ENCODE data around the gene PRKN.

Gene PRKN

GRCh38 chr6:161954077-161954476, 773.5 kb downstream of the PRKN start:
- ATAC-seq = no peak
- no peak for TF ChIP-seq CREB5 (CRISPR knock-in tag; IDR thresholded peaks at IDR 0.05; ENCODE audit: low read depth)
- TF ChIP-seq ZFP3 (CRISPR knock-in tag; IDR thresholded peaks at IDR 0.05) = no peak
- TF ChIP-seq PATZ1 (CRISPR knock-in tag; IDR thresholded peaks at IDR 0.05; ENCODE audit: borderline replicate concordance) = no peak
- no peak for TF ChIP-seq TSHZ2 (CRISPR knock-in tag; IDR thresholded peaks at IDR 0.05)
- TF ChIP-seq, protein P1, sequence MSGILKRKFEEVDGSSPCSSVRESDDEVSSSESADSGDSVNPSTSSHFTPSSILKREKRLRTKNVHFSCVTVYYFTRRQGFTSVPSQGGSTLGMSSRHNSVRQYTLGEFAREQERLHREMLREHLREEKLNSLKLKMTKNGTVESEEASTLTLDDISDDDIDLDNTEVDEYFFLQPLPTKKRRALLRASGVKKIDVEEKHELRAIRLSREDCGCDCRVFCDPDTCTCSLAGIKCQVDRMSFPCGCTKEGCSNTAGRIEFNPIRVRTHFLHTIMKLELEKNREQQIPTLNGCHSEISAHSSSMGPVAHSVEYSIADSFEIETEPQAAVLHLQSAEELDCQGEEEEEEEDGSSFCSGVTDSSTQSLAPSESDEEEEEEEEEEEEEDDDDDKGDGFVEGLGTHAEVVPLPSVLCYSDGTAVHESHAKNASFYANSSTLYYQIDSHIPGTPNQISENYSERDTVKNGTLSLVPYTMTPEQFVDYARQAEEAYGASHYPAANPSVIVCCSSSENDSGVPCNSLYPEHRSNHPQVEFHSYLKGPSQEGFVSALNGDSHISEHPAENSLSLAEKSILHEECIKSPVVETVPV (CRISPR knock-in tag; IDR thresholded peaks at IDR 0.05) = no peak
- no peak for TF ChIP-seq ESRRG (CRISPR knock-in tag; IDR thresholded peaks at IDR 0.05)
- TF ChIP-seq ZNF70 (CRISPR knock-in tag; IDR thresholded peaks at IDR 0.05) = no peak
- TF ChIP-seq POU6F1 (CRISPR knock-in tag; IDR thresholded peaks at IDR 0.05; ENCODE audit: borderline replicate concordance, low read depth) = no peak
- no peak for TF ChIP-seq SNAI2 (CRISPR knock-in tag; IDR thresholded peaks at IDR 0.05)
- no peak for TF ChIP-seq RARB (CRISPR knock-in tag; IDR thresholded peaks at IDR 0.05)
- TF ChIP-seq TOX (CRISPR knock-in tag; IDR thresholded peaks at IDR 0.05; ENCODE audit: borderline replicate concordance) = no peak
- TF ChIP-seq ZC3H10 (CRISPR knock-in tag; IDR thresholded peaks at IDR 0.05) = no peak
- no peak for TF ChIP-seq CSDC2 (CRISPR knock-in tag; IDR thresholded peaks at IDR 0.05)
- no peak for TF ChIP-seq TCF4 (CRISPR knock-in tag; IDR thresholded peaks at IDR 0.05; ENCODE audit: borderline replicate concordance)
- no peak for TF ChIP-seq OSR1 (CRISPR knock-in tag; IDR thresholded peaks at IDR 0.05)
- TF ChIP-seq BACH2 (CRISPR knock-in tag; IDR thresholded peaks at IDR 0.05; ENCODE audit: borderline replicate concordance) = no peak
- TF ChIP-seq ZNF8 (CRISPR knock-in tag; IDR thresholded peaks at IDR 0.05) = no peak
- TF ChIP-seq GLIS3 (CRISPR knock-in tag; IDR thresholded peaks at IDR 0.05) = no peak
- no peak for TF ChIP-seq ZNF565 (CRISPR knock-in tag; conservative IDR thresholded peaks at IDR 0.05; ENCODE audit: low read depth)

GRCh38 chr6:161951126-161951525, 776.4 kb downstream of the PRKN start:
- no peak for TF ChIP-seq ZFP3 (CRISPR knock-in tag; IDR thresholded peaks at IDR 0.05)
- no peak for TF ChIP-seq OSR1 (CRISPR knock-in tag; IDR thresholded peaks at IDR 0.05)
- TF ChIP-seq ISL1 (CRISPR knock-in tag; IDR thresholded peaks at IDR 0.05) = no peak
- no peak for TF ChIP-seq POU6F1 (CRISPR knock-in tag; IDR thresholded peaks at IDR 0.05; ENCODE audit: borderline replicate concordance, low read depth)
- no peak for TF ChIP-seq PPARA (CRISPR knock-in tag; IDR thresholded peaks at IDR 0.05; ENCODE audit: borderline replicate concordance)
- no peak for TF ChIP-seq ZNF565 (CRISPR knock-in tag; conservative IDR thresholded peaks at IDR 0.05; ENCODE audit: low read depth)

More at GRCh38 chr6:161951126-161951525, 776.4 kb downstream of the PRKN start:
- no peak for ATAC-seq

Data from SK-N-SH treated with all-trans-retinoic acid at 6 μM for 48 hours (cell line).